Measurements from ENCODE around the gene IL1RAPL2.

- no peak for TF ChIP-seq POLR2A (IDR thresholded peaks at IDR 0.05)
- TF ChIP-seq, protein P1, sequence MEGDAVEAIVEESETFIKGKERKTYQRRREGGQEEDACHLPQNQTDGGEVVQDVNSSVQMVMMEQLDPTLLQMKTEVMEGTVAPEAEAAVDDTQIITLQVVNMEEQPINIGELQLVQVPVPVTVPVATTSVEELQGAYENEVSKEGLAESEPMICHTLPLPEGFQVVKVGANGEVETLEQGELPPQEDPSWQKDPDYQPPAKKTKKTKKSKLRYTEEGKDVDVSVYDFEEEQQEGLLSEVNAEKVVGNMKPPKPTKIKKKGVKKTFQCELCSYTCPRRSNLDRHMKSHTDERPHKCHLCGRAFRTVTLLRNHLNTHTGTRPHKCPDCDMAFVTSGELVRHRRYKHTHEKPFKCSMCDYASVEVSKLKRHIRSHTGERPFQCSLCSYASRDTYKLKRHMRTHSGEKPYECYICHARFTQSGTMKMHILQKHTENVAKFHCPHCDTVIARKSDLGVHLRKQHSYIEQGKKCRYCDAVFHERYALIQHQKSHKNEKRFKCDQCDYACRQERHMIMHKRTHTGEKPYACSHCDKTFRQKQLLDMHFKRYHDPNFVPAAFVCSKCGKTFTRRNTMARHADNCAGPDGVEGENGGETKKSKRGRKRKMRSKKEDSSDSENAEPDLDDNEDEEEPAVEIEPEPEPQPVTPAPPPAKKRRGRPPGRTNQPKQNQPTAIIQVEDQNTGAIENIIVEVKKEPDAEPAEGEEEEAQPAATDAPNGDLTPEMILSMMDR (IDR thresholded peaks at IDR 0.05): no peak
- no peak for TF ChIP-seq POLR2AphosphoS5 (IDR thresholded peaks at IDR 0.05)
- no peak for TF ChIP-seq EP300 (IDR thresholded peaks at IDR 0.05; ENCODE audit: low read depth)
Measured at GRCh38 chrX:105018865-105019264, 452.9 kb downstream of the IL1RAPL2 start.

Data from transverse colon (tissue), 4 donors.